Measurements from ENCODE around the gene RSPRY1.
A peak's percentile ranks its signal among the peaks of the same experiment; 100 is the strongest.

Gene RSPRY1

GRCh38 chr16:57166951-57167350, 19.2 kb upstream of the RSPRY1 start:
- no peak for TF ChIP-seq EP300 (IDR thresholded peaks at IDR 0.05; ENCODE audit: borderline replicate concordance)

GRCh38 chr16:57167538-57167937, 18.6 kb upstream of the RSPRY1 start:
- TF ChIP-seq ZBTB7A (IDR thresholded peaks at IDR 0.05; ENCODE audit: low read depth), result no peak
- TF ChIP-seq YY1 (IDR thresholded peaks at IDR 0.05; ENCODE audit: low read depth), result no peak
- TF ChIP-seq, protein P1, sequence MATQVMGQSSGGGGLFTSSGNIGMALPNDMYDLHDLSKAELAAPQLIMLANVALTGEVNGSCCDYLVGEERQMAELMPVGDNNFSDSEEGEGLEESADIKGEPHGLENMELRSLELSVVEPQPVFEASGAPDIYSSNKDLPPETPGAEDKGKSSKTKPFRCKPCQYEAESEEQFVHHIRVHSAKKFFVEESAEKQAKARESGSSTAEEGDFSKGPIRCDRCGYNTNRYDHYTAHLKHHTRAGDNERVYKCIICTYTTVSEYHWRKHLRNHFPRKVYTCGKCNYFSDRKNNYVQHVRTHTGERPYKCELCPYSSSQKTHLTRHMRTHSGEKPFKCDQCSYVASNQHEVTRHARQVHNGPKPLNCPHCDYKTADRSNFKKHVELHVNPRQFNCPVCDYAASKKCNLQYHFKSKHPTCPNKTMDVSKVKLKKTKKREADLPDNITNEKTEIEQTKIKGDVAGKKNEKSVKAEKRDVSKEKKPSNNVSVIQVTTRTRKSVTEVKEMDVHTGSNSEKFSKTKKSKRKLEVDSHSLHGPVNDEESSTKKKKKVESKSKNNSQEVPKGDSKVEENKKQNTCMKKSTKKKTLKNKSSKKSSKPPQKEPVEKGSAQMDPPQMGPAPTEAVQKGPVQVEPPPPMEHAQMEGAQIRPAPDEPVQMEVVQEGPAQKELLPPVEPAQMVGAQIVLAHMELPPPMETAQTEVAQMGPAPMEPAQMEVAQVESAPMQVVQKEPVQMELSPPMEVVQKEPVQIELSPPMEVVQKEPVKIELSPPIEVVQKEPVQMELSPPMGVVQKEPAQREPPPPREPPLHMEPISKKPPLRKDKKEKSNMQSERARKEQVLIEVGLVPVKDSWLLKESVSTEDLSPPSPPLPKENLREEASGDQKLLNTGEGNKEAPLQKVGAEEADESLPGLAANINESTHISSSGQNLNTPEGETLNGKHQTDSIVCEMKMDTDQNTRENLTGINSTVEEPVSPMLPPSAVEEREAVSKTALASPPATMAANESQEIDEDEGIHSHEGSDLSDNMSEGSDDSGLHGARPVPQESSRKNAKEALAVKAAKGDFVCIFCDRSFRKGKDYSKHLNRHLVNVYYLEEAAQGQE (IDR thresholded peaks at IDR 0.05; ENCODE audit: low read depth), result no peak
- no peak for TF ChIP-seq CREB1 (IDR thresholded peaks at IDR 0.05; ENCODE audit: low read depth)

DNA sequence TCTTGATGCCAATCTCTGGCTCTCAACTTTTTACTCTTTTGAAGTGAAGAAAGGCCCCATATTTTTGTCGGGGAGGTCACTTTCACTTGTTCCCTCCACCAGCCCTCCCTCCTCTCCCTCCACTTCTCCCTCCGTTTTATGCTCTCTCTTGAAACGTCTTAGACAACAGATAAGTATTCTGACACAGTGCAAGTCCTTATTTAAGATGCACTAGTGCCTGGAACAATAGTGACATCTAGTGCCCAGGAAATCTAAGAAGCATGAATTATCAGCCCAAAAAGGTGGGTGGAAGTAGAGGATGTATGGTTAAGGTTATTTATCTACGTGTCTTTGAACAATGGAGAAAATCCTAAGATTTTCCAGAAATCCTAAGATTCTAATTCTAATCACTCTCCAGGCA, 18.2 kb upstream of the RSPRY1 start:
- TF ChIP-seq CEBPB (IDR thresholded peaks at IDR 0.05), result no peak
- peak; percentile 84 for TF ChIP-seq RAD21 (IDR thresholded peaks at IDR 0.05; ENCODE audit: low read depth)

- TF ChIP-seq, protein P2, sequence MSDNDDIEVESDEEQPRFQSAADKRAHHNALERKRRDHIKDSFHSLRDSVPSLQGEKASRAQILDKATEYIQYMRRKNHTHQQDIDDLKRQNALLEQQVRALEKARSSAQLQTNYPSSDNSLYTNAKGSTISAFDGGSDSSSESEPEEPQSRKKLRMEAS (IDR thresholded peaks at IDR 0.05), result no peak
- TF ChIP-seq YY1 (IDR thresholded peaks at IDR 0.05; ENCODE audit: low read depth) (no peak), TCF12 (IDR thresholded peaks at IDR 0.05; ENCODE audit: low read depth) (no peak), CEBPB (IDR thresholded peaks at IDR 0.05) (no peak), EGR1 (IDR thresholded peaks at IDR 0.05) (no peak), NFIC (IDR thresholded peaks at IDR 0.05) (no peak), ZBTB7A (IDR thresholded peaks at IDR 0.05; ENCODE audit: low read depth) (no peak), CREB1 (IDR thresholded peaks at IDR 0.05; ENCODE audit: low read depth) (no peak), TEAD4 (IDR thresholded peaks at IDR 0.05) (no peak), USF1 (IDR thresholded peaks at IDR 0.05) (no peak), TAF1 (IDR thresholded peaks at IDR 0.05; ENCODE audit: low read depth) (no peak), EP300 (IDR thresholded peaks at IDR 0.05; ENCODE audit: borderline replicate concordance) (no peak), FOXM1 (IDR thresholded peaks at IDR 0.05; ENCODE audit: borderline replicate concordance, low read depth) (no peak), RAD21 (IDR thresholded peaks at IDR 0.05; ENCODE audit: low read depth) (no peak)
- TF ChIP-seq, protein P1 (IDR thresholded peaks at IDR 0.05; ENCODE audit: low read depth), result no peak
Observed at GRCh38 chr16:57169327-57169726, 16.8 kb upstream of the RSPRY1 start.

DNA sequence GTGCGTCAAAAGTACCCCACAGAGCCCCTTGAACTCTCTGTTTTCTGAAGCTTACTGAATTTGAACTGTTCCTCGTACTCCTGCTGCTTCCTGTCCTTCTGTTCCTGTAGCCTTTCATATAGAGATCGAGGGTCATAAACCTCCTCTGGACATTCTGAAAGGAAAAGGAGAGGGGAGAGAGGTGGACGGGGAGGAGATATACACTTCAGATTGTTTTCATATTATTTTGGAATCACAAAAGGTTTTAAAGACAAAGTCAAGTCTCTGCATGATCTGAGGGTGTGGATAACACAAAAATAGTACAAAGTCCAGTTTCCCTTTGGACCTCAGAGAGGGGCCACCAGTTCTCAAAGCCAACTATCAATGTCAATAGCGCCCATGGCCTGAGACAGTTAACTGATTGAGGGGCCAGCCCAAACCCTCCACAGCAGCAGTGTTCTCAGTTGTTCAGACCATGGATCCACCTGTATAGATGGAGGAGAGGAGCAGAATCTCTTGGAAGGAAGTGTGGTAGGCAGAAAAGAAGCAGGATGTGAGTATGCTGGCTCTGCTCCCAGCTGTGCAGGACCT, 13.3 kb upstream of the RSPRY1 start:
- no peak for TF ChIP-seq TCF12 (IDR thresholded peaks at IDR 0.05; ENCODE audit: low read depth)
- TF ChIP-seq TEAD4 (IDR thresholded peaks at IDR 0.05), result no peak
- TF ChIP-seq EP300 (IDR thresholded peaks at IDR 0.05; ENCODE audit: borderline replicate concordance), result no peak
- TF ChIP-seq EGR1 (IDR thresholded peaks at IDR 0.05), result no peak
- TF ChIP-seq, protein P1 (IDR thresholded peaks at IDR 0.05; ENCODE audit: low read depth), result no peak
- no peak for TF ChIP-seq YY1 (IDR thresholded peaks at IDR 0.05; ENCODE audit: low read depth)
- no peak for TF ChIP-seq FOXM1 (IDR thresholded peaks at IDR 0.05; ENCODE audit: borderline replicate concordance, low read depth)
- no peak for TF ChIP-seq CREB1 (IDR thresholded peaks at IDR 0.05; ENCODE audit: low read depth)
- no peak for TF ChIP-seq TAF1 (IDR thresholded peaks at IDR 0.05; ENCODE audit: low read depth)
- no peak for TF ChIP-seq NFIC (IDR thresholded peaks at IDR 0.05)
- no peak for TF ChIP-seq RAD21 (IDR thresholded peaks at IDR 0.05; ENCODE audit: low read depth)
- TF ChIP-seq ZBTB7A (IDR thresholded peaks at IDR 0.05; ENCODE audit: low read depth), result no peak
- no peak for TF ChIP-seq CEBPB (IDR thresholded peaks at IDR 0.05)
- TF ChIP-seq, protein P2 (IDR thresholded peaks at IDR 0.05), result no peak
- no peak for TF ChIP-seq USF1 (IDR thresholded peaks at IDR 0.05)
